PC-9 (cell line): ENCODE measurements around the gene OR51B2. TPM values are rescaled to one million over a fixed set of nuclear protein-coding genes. Genes with fewer than 3 reads are reported as not detected.
"Not testable (repeated sequence)": the region's sequence is repeated elsewhere in the genome, so short reads cannot be mapped to it uniquely, and the experiment has no call there.

Experiments used
- BruUV-seq: library from RNA; stranded (reverse); fragments of 400-500 nt; replicated peaks from 2 replicates; lab custom pipeline; 2021; lab: Mats Ljungman, UMichigan
- CTCF ChIA-PET: fragments of 300-600 bp; sonication (Branson Sonifier 250); formaldehyde crosslinking; loops from one replicate; lab custom pipeline; 2022; ENCODE audit warnings: antibody characterized with exemption; lab: Charles Lee
- POLR2A ChIA-PET: fragments of 300-600 bp; sonication (Branson Sonifier 250); formaldehyde crosslinking; loops from one replicate; lab custom pipeline; 2022; ENCODE audit warnings: antibody characterized with exemption; ENCODE audit not compliant: unreplicated experiment; lab: Charles Lee
- DNase-seq, 2 experiments: peaks; one replicate each; pipeline versions ENCODE4 v3.0.0 to v3.0.0-alpha.2; 2015 to 2022; ENCODE audit warnings: mixed read lengths in 1 of 2
- H2AFZ ChIP-seq: fragments of 200-600 bp; sonication (generic); 2 replicates; pipeline ENCODE4 v1.8.1; 2017; ENCODE audit warnings: antibody characterized with exemption
- H3F3A ChIP-seq: fragments of 200-600 bp; sonication (generic); 2 replicates; pipeline ENCODE4 v1.8.1; 2017; ENCODE audit warnings: antibody characterized with exemption, mild to moderate bottlenecking, low read depth; ENCODE audit not compliant: insufficient read depth
- H3K27ac ChIP-seq: fragments of 200-600 bp; sonication (generic); 2 replicates; pipeline ENCODE4 v1.6.1; 2016; ENCODE audit warnings: mixed run types
- H3K27me3 ChIP-seq: fragments of 200-600 bp; sonication (generic); 2 replicates; pipeline ENCODE4 v1.6.1; 2016; ENCODE audit warnings: low read depth, mixed run types; ENCODE audit not compliant: insufficient read depth
- H3K36me3 ChIP-seq: fragments of 200-600 bp; sonication (generic); 2 replicates; pipeline ENCODE4 v1.6.1; 2016; ENCODE audit warnings: low read depth, mixed run types
- H3K4me1 ChIP-seq: fragments of 200-600 bp; sonication (generic); replicated peaks from 2 replicates; pipeline ENCODE4 v1.6.1; 2016; ENCODE audit warnings: mixed run types; ENCODE audit not compliant: insufficient read depth
- H3K4me2 ChIP-seq: fragments of 200-600 bp; sonication (generic); 2 replicates; pipeline ENCODE4 v1.6.1; 2017; ENCODE audit warnings: mixed run types
- H3K4me3 ChIP-seq: fragments of 200-600 bp; sonication (generic); 2 replicates; pipeline ENCODE4 v1.6.1; 2016; ENCODE audit warnings: mixed run types
- H3K79me2 ChIP-seq: fragments of 200-600 bp; sonication (generic); 2 replicates; pipeline ENCODE4 v1.6.1; 2017; ENCODE audit warnings: low read depth, mixed run types
- H3K9me2 ChIP-seq: fragments of 200-600 bp; sonication (generic); 2 replicates; pipeline ENCODE4 v1.8.1; 2017; ENCODE audit warnings: mild to moderate bottlenecking; ENCODE audit not compliant: insufficient read depth
- H3K9me3 ChIP-seq: fragments of 200-600 bp; sonication (generic); 2 replicates; pipeline ENCODE4 v1.8.1; 2016; ENCODE audit warnings: low read depth; ENCODE audit not compliant: insufficient read depth
- H4K20me1 ChIP-seq: fragments of 200-600 bp; sonication (generic); 2 replicates; pipeline ENCODE4 v1.8.1; 2017; ENCODE audit not compliant: insufficient read depth
- EZH2 ChIP-seq: fragments of 200-600 bp; sonication (generic); IDR thresholded peaks from 2 replicates; pipeline ENCODE4 v1.8.0; 2017; ENCODE audit warnings: antibody characterized with exemption, low read depth
- intact Hi-C: fragments of 100-400 bp; cut with micrococcal nuclease; formaldehyde crosslinking; loops from one replicate; pipeline ENCODE4 v1.10.0; 2022; ENCODE audit not compliant: unreplicated experiment
- total RNA-seq: library from RNA; stranded (reverse); gene quantifications from 2 replicates; pipeline ENCODE4 v1.2.3, GENCODE V29; 2021
- TF ChIP-seq, protein P1 (sequence below): fragments of 200-600 bp; sonication (generic); conservative IDR thresholded peaks from 2 replicates; pipeline ENCODE4 v1.6.1; 2017; ENCODE audit warnings: mixed run types, antibody characterized with exemption, mild to moderate bottlenecking, moderate library complexity

Gene OR51B2
- total RNA-seq, 1 experiment from 2014 or later, result not detected

- Histone ChIP-seq H3K79me2 (no peaks in the 10 kb centered on the region), H3K4me1 (no peaks in the 10 kb centered on the region), H3K27me3 (no peaks in the 10 kb centered on the region), H3K9me3 (no peaks in the 10 kb centered on the region), H2AFZ (no peak within 1 kb of the TSS), H4K20me1 (no peaks in the 10 kb centered on the region), H3K4me2 (no peak within 1 kb of the TSS), H3F3A (no peaks in the 10 kb centered on the region), H3K36me3 (no peaks in the 10 kb centered on the region), H3K4me3 (no peak within 1 kb of the TSS), H3K27ac (no peak within 1 kb of the TSS), H3K9me2 (no peaks in the 10 kb centered on the region)
- intact Hi-C loops, result no loop called here
- POLR2A ChIA-PET, result no interaction called here
- DNase-seq, result no peak
- CTCF ChIA-PET, result no interaction called here
- BruUV-seq, result no TSS peak
- TF ChIP-seq EZH2, result no peak
- TF ChIP-seq, protein P1, sequence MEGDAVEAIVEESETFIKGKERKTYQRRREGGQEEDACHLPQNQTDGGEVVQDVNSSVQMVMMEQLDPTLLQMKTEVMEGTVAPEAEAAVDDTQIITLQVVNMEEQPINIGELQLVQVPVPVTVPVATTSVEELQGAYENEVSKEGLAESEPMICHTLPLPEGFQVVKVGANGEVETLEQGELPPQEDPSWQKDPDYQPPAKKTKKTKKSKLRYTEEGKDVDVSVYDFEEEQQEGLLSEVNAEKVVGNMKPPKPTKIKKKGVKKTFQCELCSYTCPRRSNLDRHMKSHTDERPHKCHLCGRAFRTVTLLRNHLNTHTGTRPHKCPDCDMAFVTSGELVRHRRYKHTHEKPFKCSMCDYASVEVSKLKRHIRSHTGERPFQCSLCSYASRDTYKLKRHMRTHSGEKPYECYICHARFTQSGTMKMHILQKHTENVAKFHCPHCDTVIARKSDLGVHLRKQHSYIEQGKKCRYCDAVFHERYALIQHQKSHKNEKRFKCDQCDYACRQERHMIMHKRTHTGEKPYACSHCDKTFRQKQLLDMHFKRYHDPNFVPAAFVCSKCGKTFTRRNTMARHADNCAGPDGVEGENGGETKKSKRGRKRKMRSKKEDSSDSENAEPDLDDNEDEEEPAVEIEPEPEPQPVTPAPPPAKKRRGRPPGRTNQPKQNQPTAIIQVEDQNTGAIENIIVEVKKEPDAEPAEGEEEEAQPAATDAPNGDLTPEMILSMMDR, result no peak
Measured at GRCh38 chr11:5343474-5344335, 19.6 kb upstream of the OR51B2 start, which contains the start of gene OR51B5. Gene OR51B5 (minus strand): TSS chr11:5343524. CDS start chr11:5343524, 0 bp downstream.

DNA sequence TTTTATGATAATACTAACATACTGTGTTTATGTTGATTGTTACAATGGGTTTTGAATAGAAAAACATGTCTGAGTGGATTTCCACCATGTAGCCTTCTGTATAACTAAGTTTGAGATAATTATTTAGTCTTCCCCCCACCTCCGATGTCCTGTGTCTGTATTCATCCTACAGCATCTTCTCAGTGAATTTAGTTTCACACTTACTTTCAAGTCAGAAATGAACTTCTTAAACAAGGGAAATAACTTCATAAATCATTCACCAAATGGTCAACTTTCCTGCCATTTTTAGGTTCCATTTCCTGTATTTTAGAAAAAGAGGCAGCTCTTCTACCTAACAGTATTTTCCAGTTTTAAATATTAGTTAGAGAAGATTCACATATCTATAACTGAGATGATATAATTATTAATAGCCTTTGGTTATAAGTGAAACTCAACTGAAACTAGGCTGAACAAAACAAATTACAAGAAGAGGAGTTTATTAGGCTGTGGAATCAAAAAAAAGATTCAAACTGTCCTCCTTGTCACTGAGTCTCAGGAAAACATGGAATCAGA lies 15.8 kb upstream of the OR51B2 start:
- intact Hi-C loops, result no loop called here
- H3K36me3 ChIP-seq, result no peaks in the 10 kb centered on the region
- no peak overlapping the region for H3K4me3 ChIP-seq
- H3K4me2 ChIP-seq, result no peak overlapping the region
- no peak for DNase-seq
- no peaks in the 10 kb centered on the region for H3K4me1 ChIP-seq
- H3K27me3 ChIP-seq, result no peaks in the 10 kb centered on the region
- no peaks in the 10 kb centered on the region for H3K9me2 ChIP-seq
- POLR2A ChIA-PET, result no interaction called here
- no TSS peak for BruUV-seq
- H3K79me2 ChIP-seq, result no peaks in the 10 kb centered on the region
- no peaks in the 10 kb centered on the region for H3F3A ChIP-seq
- H2AFZ ChIP-seq, result no peak overlapping the region
- H3K27ac ChIP-seq, result no peak overlapping the region
- TF ChIP-seq EZH2, result no peak
- TF ChIP-seq, protein P1, result no peak
- no peaks in the 10 kb centered on the region for H4K20me1 ChIP-seq
- CTCF ChIA-PET, result no interaction called here
- no peaks in the 10 kb centered on the region for H3K9me3 ChIP-seq

- POLR2A ChIA-PET, H3K4me3 ChIP-seq, H3K9me2 ChIP-seq, H4K20me1 ChIP-seq, intact Hi-C loops, H3K4me1 ChIP-seq, DNase-seq, H3K4me2 ChIP-seq, H3K36me3 ChIP-seq, H3K9me3 ChIP-seq, BruUV-seq, H3F3A ChIP-seq, H3K27ac ChIP-seq, H3K79me2 ChIP-seq, H2AFZ ChIP-seq, H3K27me3 ChIP-seq, CTCF ChIA-PET: not testable (repeated sequence)
Measured at GRCh38 chr11:5337253-5337652, 13.2 kb upstream of the OR51B2 start.
